Measurements from ENCODE around the gene RAB7B. TPM values are rescaled to one million over a fixed set of nuclear protein-coding genes. Genes with fewer than 3 reads are reported as not detected.

RAB7B gene
- total and polyA plus RNA-seq, 12 donors: 0.49 to 4.0 (median 1.2) TPM

- intact Hi-C loops (cut with DNase I): loop anchor here in 1 of 10 donors (5.0 kb wide), 1 partner anchor 182 kb away; no protein-coding TSS in a partner anchor
- Histone ChIP-seq H3K36me3 (no peaks in the 10 kb centered on the region), H3K4me1 (peaks cover 0 to 36% (median 2%) of the 10 kb centered on the region in 9 donors), H3K27ac (no peak overlapping the region), H3K27me3 (no peaks in the 10 kb centered on the region), H3K4me3 (no peak overlapping the region), H3K9me3 (no peaks in the 10 kb centered on the region)
- ATAC-seq (no peak), DNase-seq (no peak)
- TF ChIP-seq, protein P1, sequence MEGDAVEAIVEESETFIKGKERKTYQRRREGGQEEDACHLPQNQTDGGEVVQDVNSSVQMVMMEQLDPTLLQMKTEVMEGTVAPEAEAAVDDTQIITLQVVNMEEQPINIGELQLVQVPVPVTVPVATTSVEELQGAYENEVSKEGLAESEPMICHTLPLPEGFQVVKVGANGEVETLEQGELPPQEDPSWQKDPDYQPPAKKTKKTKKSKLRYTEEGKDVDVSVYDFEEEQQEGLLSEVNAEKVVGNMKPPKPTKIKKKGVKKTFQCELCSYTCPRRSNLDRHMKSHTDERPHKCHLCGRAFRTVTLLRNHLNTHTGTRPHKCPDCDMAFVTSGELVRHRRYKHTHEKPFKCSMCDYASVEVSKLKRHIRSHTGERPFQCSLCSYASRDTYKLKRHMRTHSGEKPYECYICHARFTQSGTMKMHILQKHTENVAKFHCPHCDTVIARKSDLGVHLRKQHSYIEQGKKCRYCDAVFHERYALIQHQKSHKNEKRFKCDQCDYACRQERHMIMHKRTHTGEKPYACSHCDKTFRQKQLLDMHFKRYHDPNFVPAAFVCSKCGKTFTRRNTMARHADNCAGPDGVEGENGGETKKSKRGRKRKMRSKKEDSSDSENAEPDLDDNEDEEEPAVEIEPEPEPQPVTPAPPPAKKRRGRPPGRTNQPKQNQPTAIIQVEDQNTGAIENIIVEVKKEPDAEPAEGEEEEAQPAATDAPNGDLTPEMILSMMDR (IDR thresholded peaks at IDR 0.05): no peak
- WGBS, 2 donors: 100% methylated on average over 1 of the region's 1 CpG
Observed at GRCh38 chr1:205930195-205930577, 73.0 kb downstream of the RAB7B start.

GRCh38 chr1:205929496-205930194, 73.5 kb downstream of the RAB7B start:
- intact Hi-C loops (cut with DNase I): loop anchor here in 3 of 10 donors (5.0 to 10.0 kb wide), 4 partner anchors 33 to 183 kb away; no protein-coding TSS in a partner anchor

DNA sequence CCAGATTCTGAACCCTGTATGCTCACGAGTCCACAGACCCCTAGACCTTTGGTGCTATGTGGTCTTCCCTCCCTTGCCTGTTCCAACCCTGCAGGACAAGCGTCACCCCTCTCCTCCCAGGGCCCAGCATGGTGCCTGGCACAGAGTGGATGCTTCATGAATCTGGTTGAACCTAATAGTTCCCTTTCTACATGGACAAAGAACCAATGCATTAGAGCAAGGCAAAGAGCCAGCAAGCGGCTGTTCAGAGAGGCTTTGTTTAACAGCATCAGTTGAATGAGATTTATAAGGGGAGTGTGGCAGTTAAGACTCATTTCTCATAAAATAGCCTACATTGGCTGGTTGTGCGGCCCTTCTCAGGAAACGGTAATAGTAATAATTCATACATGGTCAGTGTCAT, 74.9 kb downstream of the RAB7B start:
- Histone ChIP-seq H3K4me3 (no peak overlapping the region), H3K36me3 (no peaks in the 10 kb centered on the region), H3K27ac (no peak overlapping the region), H3K27me3 (no peaks in the 10 kb centered on the region), H3K9me3 (no peaks in the 10 kb centered on the region), H3K4me1 (peaks cover 0 to 19% (median 0%) of the 10 kb centered on the region in 9 donors)
- WGBS, 2 donors: 93 to 95% methylated on average over 5 of the region's 5 CpGs
- DNase-seq (no peak), ATAC-seq (no peak)
- TF ChIP-seq, protein P1 (IDR thresholded peaks at IDR 0.05): no peak
- intact Hi-C loops (cut with DNase I): loop anchor here in 3 of 10 donors (5.0 to 10.0 kb wide), 3 partner anchors 34 to 176 kb away; no protein-coding TSS in a partner anchor

More at GRCh38 chr1:205929496-205930194, 73.5 kb downstream of the RAB7B start:
- Histone ChIP-seq H3K27me3 (no peaks in the 10 kb centered on the region), H3K4me1 (peaks cover 0 to 33% (median 2%) of the 10 kb centered on the region in 9 donors), H3K4me3 (no peak overlapping the region), H3K27ac (no peak overlapping the region), H3K9me3 (no peaks in the 10 kb centered on the region), H3K36me3 (no peaks in the 10 kb centered on the region)
- DNase-seq: no peak
- no peak for ATAC-seq
- 94 to 98% methylated on average over 19 of the region's 19 CpGs for WGBS, 2 donors
- TF ChIP-seq, protein P1 (IDR thresholded peaks at IDR 0.05): no peak

GRCh38 chr1:205927676-205928075, 75.5 kb downstream of the RAB7B start:
- intact Hi-C loops (cut with DNase I): loop anchor here in 3 of 10 donors (5.0 to 10.0 kb wide), 3 partner anchors 35 to 177 kb away; no protein-coding TSS in a partner anchor
- TF ChIP-seq, protein P1 (IDR thresholded peaks at IDR 0.05): no peak

More at GRCh38 chr1:205927676-205928075, 75.5 kb downstream of the RAB7B start:
- Histone ChIP-seq H3K27me3 (no peaks in the 10 kb centered on the region), H3K4me3 (no peak overlapping the region), H3K36me3 (no peaks in the 10 kb centered on the region), H3K27ac (no peak overlapping the region), H3K9me3 (no peaks in the 10 kb centered on the region), H3K4me1 (peaks cover 0 to 13% (median 0%) of the 10 kb centered on the region in 9 donors)
- 96 to 97% methylated on average over 12 of the region's 12 CpGs for WGBS, 2 donors
- ATAC-seq (no peak), DNase-seq (no peak)

All from heart right ventricle (tissue), 16 donors.